NCI-H2081 (cell line): Measurements from ENCODE around the gene VPS13C.
"Not testable (repeated sequence)": the region's sequence is repeated elsewhere in the genome, so short reads cannot be mapped to it uniquely, and the experiment has no call there.

Experiments
- DNase-seq, 2 experiments: peaks; one replicate each; lab custom pipeline; 2025; lab: John Stamatoyannopoulos, UW

The VPS13C gene

DNA sequence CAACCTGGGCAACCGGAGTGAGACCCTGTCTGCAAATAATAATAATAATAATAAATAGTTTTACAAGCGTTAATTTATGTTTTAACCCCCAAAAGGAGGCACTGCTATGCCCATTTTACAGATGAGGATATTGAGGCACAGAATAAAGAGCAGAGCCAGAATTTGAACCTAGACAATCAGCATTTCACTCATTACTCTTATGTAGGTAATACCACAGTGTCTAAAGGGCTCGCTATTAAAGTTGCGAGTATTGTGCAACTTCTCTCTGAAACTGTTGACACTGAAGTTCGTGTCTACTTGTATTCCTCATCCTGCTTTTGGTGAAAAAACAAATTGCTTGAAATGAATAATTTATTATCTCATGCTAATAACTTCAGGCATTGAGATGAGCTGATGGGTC lies 9.3 kb upstream of the VPS13C start:
- DNase-seq: no peak

DNA sequence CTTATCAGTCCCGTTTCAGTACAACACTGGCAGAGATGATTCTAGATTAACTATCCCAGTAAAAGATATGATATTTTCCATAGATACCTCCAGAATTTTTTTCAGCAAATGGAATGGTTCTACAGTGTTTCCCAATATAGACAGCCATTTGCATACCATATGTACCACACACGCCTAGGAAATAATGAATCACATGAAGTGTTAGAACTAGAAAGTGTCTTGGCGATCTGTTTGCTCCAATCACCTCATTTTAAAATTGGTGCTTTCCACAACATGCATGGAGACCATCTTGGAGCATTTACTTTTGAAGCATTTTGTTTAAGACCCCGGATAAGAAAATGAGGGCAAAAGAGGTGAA lies 8.5 kb upstream of the VPS13C start:
- DNase-seq: no peak

DNA sequence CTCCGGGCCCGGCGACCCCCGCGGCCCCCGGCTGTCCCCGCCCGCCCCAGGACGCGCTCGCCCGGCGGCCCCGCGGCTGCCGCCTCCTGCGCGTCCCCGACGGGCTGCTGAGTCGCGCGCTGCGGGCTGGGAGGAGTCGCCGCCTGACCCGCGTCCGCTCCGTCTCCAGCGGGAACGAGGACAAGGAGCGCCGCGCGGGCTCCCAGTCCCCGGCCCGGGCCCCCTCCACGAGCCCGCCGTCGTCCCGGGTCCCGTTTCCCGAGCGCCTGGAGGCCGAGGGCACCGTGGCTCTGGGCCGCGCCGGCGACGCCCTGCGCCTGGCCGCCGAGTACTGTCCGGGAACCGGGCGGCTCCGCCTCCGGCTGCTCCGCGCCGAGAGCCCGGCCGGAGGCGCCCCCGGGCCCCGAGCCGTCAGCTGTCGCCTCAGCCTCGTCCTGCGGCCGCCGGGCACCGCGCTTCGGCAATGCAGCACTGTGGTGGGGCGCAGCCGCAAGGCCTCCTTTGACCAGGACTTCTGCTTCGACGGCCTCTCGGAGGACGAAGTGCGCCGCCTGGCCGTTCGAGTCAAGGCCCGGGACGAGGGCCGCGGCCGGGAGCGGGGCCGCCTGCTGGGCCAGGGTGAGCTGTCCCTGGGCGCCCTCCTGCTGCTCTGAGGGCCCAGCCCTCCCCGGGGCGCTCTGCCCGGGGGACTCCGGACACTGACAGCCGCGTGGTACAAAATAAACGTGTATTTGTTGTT lies 8.0 kb upstream of the VPS13C start:
- peak; percentile 31 to 64 for DNase-seq

DNA sequence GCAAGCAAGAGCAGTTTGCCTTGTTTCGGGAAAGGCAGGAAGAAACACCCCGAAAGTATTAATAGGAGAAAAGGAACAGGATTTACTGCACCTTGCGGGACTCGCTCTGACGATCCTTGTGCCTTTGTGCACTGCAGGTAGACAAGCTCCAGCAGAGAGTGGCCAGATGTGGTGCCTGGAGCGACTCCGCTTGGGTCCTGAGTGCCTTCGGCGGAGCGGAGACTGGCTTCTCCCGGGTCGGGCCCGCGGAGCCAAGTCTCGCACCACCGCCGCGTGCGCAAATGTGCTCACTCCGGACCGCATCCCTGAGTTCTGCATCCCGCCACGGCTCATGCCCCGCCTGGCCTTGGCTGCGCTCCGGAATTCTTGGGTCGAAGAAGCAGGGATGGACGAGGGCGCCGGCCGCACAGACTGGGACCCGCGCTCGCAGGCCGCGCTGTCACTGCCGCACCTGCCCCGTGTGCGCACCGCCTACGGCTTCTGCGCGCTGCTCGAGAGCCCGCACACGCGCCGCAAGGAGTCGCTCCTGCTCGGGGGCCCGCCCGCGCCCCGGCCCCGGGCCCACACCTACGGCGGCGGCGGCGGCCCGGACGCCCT lies 7.3 kb upstream of the VPS13C start:
- DNase-seq: peak; percentile 44 to 68

DNA sequence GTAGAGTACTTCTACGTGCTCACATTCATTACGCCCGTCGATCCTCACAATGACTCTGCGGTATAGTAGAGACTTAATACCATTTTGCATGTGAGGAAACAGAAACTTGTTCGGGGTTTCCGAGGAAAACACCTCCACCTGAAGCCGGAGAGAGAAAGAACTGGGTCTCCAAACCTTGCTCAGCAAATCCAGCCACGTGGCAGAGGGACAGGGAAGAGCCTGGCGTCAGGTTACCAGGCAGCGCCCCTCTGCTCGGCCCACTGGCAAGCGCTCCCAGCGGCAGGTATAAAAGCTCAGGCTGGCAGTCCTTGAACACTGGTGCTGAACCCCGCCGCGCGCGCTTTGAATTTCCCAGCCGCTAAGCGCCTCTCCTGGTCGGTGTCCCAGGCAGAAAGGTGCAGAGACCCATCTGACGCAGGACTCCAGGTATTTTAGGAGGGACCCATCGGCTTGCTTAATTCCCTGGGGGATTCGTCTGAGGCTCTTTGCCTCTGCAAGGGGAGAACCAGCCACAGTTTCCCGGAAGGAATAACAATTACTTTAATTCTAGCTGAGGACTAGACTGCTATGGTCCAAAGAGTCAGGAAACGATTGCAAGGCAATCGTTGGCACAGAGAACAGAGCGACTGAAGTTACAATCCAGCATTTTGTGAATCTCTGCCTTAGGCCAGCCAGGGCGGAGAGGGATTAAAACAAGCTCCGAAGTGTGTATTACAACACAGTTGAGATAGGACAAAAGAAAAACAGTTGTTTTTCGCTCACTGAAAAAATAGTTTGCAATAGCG lies 6.6 kb upstream of the VPS13C start, which contains the start of gene C2CD4A:
Gene C2CD4A (plus strand): TSS at position 315 of the 785 bp plus-strand sequence. CDS start 637 bp downstream, outside the sequence.
- DNase-seq: peak; percentile 89 to 96

DNA sequence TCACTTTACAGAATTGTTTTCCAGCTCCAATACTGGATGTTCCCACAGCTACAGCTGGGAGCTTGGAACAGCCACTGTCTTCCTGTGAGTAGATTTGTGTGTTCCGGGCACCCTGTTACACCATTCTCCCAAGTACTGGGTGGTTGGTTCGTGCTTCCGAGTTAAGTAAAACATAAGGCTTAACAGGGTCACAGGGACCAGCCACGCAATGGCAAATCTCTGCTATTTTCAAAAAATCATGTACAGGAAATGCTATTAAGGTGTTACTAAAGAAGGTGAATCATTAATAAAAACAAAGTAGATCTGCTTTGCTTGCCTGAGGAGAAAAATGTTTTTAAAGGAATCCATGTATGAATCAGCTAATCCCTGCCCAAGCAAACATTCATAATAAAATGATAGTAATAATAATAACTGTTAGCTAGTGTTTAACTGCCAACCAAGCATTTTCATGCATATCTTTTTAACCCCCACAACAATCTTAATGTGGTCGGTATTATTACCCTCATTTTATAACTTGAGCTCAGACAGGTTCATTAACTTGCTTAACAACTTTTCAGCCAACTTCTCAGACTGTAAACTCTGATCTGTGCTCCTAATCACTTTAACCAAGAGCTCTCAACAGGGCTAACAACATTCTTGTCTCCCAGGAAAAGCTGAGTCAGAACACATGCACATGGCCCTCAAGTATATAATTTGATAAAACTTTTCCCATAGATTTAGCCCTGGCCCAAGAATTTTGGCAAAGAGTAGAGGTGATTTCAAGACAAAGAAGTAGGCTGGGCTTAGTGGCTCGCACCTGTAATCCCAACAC lies 3.8 kb upstream of the VPS13C start:
- no peak for DNase-seq

DNA sequence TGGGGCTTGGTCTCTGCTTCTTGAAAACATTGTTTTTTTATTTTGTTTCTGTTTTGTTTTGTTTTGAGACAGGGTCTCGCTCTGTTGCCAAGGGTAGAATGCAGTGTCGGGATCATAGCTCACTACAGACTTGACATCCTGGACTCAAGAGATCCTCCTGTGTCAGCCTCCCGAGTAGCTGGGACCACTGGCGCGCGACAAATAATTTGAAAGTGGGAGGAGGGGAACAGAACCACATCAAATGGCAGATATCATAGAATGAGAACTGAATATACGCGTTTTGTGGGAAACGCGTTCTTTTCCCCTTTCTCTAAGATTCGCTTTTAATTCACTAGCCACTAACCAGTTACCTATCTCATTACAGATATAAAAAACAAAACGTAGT lies 641 bp upstream of the VPS13C start:
- no peak for DNase-seq

DNA sequence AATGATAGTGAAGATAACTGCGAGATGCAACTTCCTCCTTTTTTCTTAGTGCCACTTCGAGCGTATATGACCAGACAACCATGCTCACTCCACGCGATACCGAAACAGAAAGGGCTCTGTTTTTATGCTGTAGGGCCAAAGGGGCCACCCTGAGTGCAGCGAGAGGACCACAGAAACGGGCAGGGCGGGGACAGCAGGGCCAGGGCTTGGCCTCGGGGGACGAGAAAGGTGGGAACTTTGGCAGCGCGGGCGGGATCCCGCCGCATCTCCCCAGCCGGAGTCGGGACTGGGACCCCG lies 483 bp downstream of the VPS13C start:
- peak; percentile 15 to 58 for DNase-seq

DNA sequence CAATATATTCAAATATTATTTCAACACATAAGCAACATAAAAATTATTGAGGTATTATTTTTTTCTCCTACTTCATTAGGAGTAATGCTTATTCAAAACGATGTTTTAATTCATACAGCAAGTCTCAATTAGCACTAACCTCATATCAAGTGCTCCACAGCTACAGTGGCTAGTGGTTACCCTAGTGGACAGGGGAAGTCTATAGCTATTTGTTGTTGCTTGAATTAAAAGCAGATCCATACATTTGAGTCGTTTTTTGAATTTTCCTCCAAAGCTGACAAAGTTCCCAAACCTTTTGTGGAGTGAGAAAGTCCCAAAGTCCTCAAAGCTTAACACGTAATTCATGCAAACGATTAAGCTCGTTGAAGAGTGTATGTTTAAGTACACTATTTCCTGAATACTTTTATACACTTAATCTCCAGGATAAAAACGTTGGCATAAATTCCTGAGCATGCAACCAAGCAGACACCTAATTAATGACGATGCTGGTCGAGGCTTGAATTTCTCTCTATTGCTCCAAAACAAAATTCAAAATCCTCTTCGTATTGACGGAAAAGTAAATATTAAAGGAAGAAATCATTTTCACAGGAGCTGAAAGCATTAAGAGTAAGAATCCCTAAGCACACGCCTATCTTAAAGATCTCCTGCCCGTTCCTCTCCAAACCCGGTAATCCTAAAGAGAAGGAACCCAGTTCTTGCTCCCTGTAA lies 985 bp downstream of the VPS13C start:
- no peak for DNase-seq

DNA sequence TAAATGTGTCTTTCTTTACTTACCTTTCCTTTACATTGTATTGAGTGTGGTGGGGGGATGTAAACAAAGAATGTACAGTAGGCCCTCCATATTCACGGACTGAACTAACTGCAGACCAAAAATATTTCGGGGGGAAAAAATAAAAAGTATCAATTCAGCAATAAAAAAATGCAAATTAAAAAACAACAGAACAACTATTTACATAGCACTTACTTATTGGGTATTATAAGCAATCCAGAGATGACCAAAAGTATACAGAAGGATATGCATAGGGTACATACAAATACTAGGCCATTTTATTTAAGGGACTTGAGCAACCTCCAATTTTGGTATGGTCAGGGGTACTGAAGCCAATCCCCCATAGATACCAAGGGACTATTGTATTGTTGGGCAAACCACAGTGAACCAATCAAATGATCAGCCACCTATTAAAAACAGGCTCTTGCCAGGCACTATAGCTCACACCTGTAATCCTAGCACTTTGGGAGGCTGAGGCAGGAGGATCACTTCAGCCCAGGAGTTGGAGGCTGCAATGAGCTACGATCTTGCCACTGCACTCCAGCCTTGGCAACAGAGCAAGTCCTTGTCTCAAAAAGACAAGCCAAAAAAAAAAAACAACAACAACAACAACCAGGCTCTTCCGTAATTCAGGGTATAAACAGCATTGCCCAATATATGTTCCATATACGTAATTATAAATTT lies 1.8 kb downstream of the VPS13C start:
- DNase-seq: no peak

DNA sequence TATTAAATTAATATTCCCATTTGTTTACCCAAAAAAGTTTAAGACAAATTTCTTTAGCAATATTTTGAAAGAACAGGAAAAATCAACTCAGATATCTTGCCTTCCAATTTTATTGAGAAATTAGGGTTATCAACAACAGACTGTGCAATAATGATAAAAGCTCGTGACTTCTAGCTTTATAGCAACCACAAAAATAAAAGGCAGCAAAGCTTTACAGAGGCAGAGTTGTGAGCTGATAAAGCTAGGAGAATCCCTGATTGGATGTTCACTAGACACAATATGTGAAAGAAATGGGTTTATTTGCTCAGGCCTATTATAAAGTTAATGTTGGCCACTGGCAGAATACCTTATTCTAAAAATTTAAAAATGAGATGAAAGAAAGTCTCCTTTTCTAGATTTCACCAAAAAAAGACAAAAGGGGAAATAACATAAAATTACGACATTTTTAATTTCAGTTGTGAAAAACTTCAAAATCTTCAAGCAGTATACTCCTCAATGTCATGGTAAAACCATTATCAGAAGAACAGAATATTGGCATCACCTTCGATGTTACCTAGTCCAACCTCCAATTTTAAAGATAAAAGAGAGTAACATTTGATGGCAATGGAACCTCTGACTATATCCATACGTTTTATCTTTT lies 2.8 kb downstream of the VPS13C start:
- DNase-seq: no peak

DNA sequence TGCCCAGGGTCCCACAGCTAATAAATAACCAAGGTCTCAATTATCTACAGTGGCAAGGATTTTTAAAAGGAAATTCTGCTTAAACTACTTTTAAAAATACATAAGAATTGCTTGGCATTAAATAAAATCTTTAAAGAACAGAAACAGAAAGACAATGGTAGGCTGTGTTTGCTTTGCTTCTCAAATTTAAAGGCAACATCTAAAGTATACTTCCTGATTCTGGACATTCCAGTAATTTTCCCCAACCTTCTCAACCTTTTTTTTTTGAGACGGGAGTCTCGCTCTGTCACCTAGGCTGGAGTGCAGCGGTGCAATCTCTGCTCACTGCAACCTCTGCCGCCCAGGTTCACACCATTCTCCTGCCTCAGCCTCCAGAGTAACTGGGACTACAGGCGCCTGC lies 5.3 kb downstream of the VPS13C start:
- DNase-seq: no peak

DNA sequence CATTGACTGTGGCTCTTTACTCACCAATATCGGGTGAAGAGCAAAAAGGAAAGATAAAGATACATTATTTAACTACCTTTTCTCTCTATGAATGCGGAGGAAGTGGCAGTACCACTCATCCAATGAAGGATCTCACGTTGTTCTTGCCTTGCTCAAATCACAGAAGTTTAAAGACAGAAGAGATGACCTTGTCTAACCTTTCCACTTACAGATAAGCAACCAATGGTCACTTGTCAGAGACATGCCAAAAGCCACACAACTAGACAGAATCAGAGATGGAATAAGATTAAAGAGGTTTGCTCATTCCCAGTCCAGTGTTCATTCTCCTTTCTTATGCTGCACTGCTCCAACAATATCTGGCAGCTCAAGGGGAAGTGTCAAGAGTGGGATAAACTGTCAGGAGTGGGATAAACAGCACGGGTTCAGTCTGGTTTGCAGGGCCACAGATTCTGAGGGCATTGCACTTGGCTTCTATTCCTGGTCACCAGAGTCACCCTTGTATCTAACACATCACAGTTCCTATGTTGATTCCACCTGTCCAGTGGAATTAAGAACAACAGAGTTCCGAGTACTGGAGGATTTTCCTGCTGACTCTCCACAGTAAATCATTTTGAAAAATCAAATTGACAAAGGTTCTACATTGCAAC lies 6.7 kb downstream of the VPS13C start:
- no peak for DNase-seq

DNA sequence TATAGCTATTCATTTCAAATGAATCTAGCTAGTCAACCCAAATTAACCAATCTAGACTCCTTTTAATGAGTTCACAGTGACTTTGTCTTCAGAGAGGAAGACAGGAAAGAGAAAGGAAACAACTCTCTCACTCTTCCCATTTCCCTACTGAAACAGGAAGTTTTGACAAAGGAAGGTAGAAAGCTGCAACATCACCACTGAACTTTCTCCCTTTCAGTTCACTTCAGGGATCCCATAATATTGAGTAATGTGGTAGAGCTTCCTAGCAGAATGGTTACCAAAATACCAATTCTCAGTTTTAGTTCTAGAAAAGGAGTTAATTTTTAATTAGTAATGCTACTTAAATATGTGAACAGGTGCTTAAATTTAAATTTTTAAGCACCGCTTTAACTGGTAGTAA lies 7.5 kb downstream of the VPS13C start:
- no peak for DNase-seq

DNA sequence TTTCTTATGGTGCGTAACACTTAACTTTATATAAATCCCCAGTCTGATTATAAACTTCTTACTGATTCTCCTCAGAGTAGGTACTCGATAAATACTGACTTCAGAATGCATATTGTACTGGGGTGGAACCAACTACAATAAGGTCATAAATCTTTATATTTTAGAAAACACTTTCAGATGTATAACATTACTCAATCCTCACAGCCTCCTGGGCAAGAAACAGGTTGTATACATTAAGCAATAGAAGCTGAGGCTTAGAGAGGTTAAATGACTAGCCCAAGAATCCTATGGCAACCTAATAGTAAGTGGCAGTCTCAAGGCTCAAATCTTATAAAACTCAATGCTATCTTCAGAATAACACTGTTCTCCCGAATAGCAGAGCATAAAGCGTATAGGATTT lies 9.1 kb downstream of the VPS13C start:
- no peak for DNase-seq

DNA sequence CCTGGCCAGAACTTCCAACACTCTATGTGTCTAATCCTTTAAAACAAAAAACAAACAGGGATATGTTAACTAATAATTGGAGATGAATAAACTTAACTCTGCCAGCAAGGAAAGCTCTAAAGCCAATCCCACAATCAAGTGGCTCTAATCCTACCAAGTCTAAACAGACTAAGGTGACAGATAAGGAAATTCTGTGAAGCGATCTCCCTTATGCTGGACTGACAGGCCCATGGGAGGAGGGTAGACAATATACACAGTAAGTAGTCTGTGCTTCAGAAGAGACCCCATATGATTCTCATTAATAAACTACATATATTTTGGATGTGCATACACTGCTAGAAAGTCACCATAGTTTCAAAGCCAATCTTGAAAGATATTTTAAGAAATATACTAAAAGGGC lies 10.1 kb downstream of the VPS13C start:
- no peak for DNase-seq

DNA sequence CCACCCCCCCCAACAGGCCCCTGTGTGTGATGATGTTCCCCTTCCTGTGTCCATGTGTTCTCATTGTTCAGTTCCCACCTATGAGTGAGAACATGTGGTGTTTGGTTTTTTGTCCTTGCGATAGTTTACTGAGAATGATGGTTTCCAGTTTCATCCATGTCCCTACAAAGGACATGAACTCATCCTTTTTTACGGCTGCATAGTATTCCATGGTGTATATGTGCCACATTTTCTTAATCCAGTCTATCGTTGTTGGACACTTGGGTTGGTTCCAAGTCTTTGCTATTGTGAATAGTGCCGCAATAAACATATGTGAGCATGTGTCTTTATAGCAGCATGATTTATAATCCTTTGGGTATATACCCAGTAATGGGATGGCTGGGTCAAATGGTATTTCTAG lies 12.0 kb downstream of the VPS13C start:
- not testable (repeated sequence) for DNase-seq

DNA sequence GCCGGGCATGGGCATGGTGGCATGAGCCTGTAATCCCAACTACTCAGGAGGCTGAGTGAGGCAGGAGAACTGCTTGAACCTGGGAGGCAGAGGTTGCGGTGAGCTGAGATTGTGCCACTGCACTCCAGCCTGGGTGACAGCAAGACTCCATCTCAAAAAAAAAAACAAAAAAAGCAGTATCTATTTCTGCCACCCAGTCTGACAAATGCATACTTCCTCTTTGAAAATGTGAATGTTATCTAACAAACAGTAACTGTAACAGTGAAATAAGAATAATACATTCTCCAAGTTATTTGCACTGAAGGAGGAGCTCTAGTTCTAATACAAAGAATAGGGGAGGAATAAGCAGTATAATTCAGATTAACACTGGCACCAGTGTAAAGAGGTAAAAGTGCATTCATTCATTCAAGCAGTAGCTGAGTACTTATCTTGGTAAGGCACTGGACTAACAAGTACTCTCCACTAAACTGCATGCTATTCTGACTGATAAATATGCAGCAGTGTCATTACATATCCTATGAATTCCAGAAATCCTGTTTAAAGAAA lies 12.9 kb downstream of the VPS13C start:
- no peak for DNase-seq

DNA sequence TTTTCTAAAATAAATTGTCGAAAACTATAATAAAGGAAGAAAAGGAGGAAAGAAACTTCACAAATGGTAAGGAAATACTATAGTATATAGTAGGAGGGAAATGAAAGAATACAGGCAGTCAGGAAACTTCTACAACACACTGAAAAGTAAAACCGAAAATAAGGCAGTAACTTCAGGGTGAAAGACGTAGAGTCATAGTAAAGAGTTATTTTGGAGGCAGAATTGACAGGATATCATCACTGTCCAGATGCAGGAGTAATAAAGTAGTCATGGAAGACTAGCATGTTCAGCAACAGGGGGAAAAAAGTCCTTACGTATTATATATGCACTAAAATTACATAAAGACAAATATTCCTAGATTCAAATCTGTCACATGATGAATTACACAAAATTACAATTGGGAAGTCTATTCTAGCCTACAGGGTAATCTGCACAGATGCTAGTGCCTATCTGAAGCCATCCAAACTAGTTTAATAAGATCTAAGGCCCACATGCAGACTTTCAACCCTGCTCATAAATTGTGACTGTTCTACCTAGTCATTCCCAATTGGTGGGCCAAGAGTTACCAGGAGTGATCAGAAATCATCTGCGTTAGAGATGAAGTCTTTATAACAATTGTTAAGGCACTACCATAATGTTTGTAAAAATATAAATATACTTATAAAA lies 14.0 kb downstream of the VPS13C start:
- no peak for DNase-seq
